Adrenal gland (tissue), 12 donors: ENCODE measurements around the gene RPS5. TPM values are rescaled to one million over a fixed set of nuclear protein-coding genes. Genes with fewer than 3 reads are reported as not detected.
A peak's percentile ranks its signal among the peaks of the same experiment; 100 is the strongest.

Source experiments
- DNase-seq, 7 donors: peaks; one replicate each; pipeline ENCODE4 v3.0.0-alpha.2; 2019 to 2020
- H3K27ac ChIP-seq, 5 donors: fragments of 200-600 bp; sonication (generic) in 4 of 5; 1 replicate in 3 of 5; 2 replicates in 2 of 5; pipeline versions ENCODE4 v1.5.1 to v1.8.0; 2016 to 2020; ENCODE audit warnings: mild to moderate bottlenecking in 1 of 5
- H3K27me3 ChIP-seq: fragments of 200-600 bp; 2 replicates; pipeline ENCODE4 v1.8.0; 2021
- H3K36me3 ChIP-seq, 2 donors: fragments of 200-600 bp; replicated peaks in 1 of 2; 1 replicate in 1 of 2; 2 replicates in 1 of 2; pipeline versions ENCODE4 v1.5.1 to v1.8.0; 2018 to 2022
- H3K4me1 ChIP-seq, 2 donors: fragments of 200-600 bp; replicated peaks in 1 of 2; 1 replicate in 1 of 2; 2 replicates in 1 of 2; pipeline versions ENCODE4 v1.5.1 to v1.8.0; 2018 to 2021
- H3K4me3 ChIP-seq, 4 donors: fragments of 200-600 bp; sonication (generic) in 3 of 4; one replicate each; pipeline ENCODE4 v1.5.1; 2016 to 2018
- H3K9me3 ChIP-seq, 3 donors: fragments of 200-600 bp; sonication (generic) in 1 of 3; replicated peaks in 1 of 3; 1 replicate in 2 of 3; 2 replicates in 1 of 3; pipeline versions ENCODE4 v1.5.1 to v1.8.0; 2016 to 2021
- CTCF ChIP-seq, 6 experiments: fragments of 450-650 bp in 4 of 6; fragments of 200-600 bp in 2 of 6; sonication (generic) in 1 of 6; IDR thresholded peaks; 1 replicate in 5 of 6; 2 replicates in 1 of 6; pipeline versions ENCODE4 v1.5.1 to v1.8.0; 2016 to 2021; ENCODE audit warnings: antibody characterized with exemption in 6 of 6, mild to moderate bottlenecking in 2 of 6, moderate library complexity in 1 of 6
- POLR2A ChIP-seq, 2 donors: fragments of 450-650 bp; IDR thresholded peaks; one replicate each; pipeline ENCODE4 v1.6.1; 2017; ENCODE audit warnings: antibody characterized with exemption in 2 of 2, mild to moderate bottlenecking in 2 of 2, moderate library complexity in 1 of 2
- WGBS, 4 donors: extraction: QIAGEN DNeasy Blood & Tissue Kit in 2 of 4; methylation state at CpG; one replicate each; pipeline versions ENCODE4 v1.1.5 to v1.1.7; 2013 to 2017; 5-methylcytosine and 5-hydroxymethylcytosine counted together
- intact Hi-C, 2 donors: fragments of 100-400 bp; cut with DNase I; formaldehyde crosslinking; loops; one replicate each; pipeline versions ENCODE4 v1.14.1 to v1.15.0; 2022 to 2023
- polyA plus RNA-seq, 3 donors: library from polyadenylated mRNA; stranded (reverse); fragments of 200-250 nt in 2 of 3; fragments of 350-450 nt in 1 of 3; fragmentation: Illumina TruSeq in 1 of 3; extraction: RNeasy Lipid Tissue Mini Kit (QIAGEN cat#74804) in 1 of 3; gene quantifications; one replicate each; pipeline ENCODE4 v1.2.3, GENCODE V29; 2013 to 2014
- total RNA-seq, 9 donors: library from RNA; depleted of rRNA in 4 of 9; stranded (reverse); fragments of >200 nt in 4 of 9; fragments of 120-200 nt in 1 of 9; fragmentation: NEBNext Ultra II Directional in 1 of 9; extraction: Animal tissue kit (Norgen Biotek cat#: 25700) in 1 of 9; gene quantifications; one replicate each; pipeline versions ENCODE4 v1.1.0 to v1.2.4, GENCODE V29; 2013 to 2023
- donor health status: healthy with polysubstance abuse.
- donor health status: Bipolar disorder and iron deficiency.
- donor health status: DM: yes; HTN: yes; CAD: no.
- donor health status: DM: no; HTN: no; CAD: no.
- donor health status: DM: no; HTN: no; CAD: no.
- donor health status: DM: yes; HTN: yes; CAD: no.

RPS5 gene
- total and polyA plus RNA-seq, 12 donors: 555 to 1,999 (median 1,094) TPM

- Histone ChIP-seq H3K4me1 (peaks cover 36 to 41% of the 10 kb centered on the region in 2 donors), H3K27me3 (no peaks in the 10 kb centered on the region), H3K4me3 (no peak overlapping the region), H3K27ac (no peak overlapping the region), H3K36me3 (no peaks in the 10 kb centered on the region), H3K9me3 (no peaks in the 10 kb centered on the region)
- peak in 2 of 7 donors; percentile 20 to 50 for DNase-seq
- 91 to 97% (median 92%) methylated on average over 4 to 6 of the region's 6 CpGs for WGBS, 4 donors
- intact Hi-C loops: no loop called here
- no peak for TF ChIP-seq POLR2A (IDR thresholded peaks at IDR 0.05)
- TF ChIP-seq CTCF (IDR thresholded peaks at IDR 0.05): no peak
Observed at GRCh38 chr19:58382997-58383603, 4.0 kb upstream of the RPS5 start.

- Histone ChIP-seq H3K27me3 (no peaks in the 10 kb centered on the region), H3K36me3 (peaks cover 0 to 15% of the 10 kb centered on the region in 2 donors), H3K27ac (peak overlapping the region in 2 of 5 donors; percentile 97 to 98), H3K9me3 (no peaks in the 10 kb centered on the region), H3K4me3 (peak overlapping the region in 1 of 4 donors; percentile 74), H3K4me1 (peaks cover 30 to 36% of the 10 kb centered on the region in 2 donors)
- peak in 1 of 7 donors; percentile 51 for DNase-seq
- 84 to 90% (median 86%) methylated on average over 2 to 9 of the region's 9 CpGs for WGBS, 4 donors
- intact Hi-C loops: no loop called here
- TF ChIP-seq CTCF (IDR thresholded peaks at IDR 0.05) (no peak), POLR2A (IDR thresholded peaks at IDR 0.05) (no peak)
Observed at GRCh38 chr19:58385313-58385890, 1.7 kb upstream of the RPS5 start.

- TF ChIP-seq CTCF (IDR thresholded peaks at IDR 0.05) (no peak), POLR2A (IDR thresholded peaks at IDR 0.05) (no peak)
- Histone ChIP-seq H3K9me3 (no peaks in the 10 kb centered on the region), H3K27ac (peak overlapping the region; percentile 95 to 99 (median 97)), H3K4me1 (peaks cover 30 to 36% of the 10 kb centered on the region in 2 donors), H3K27me3 (no peaks in the 10 kb centered on the region), H3K4me3 (peak overlapping the region; percentile 71 to 86 (median 74)), H3K36me3 (peaks cover 0 to 21% of the 10 kb centered on the region in 2 donors)
- intact Hi-C loops: no loop called here
- DNase-seq: peak in 1 of 7 donors; percentile 64
- WGBS, 4 donors: 9 to 34% (median 11%) methylated on average over 10 to 36 of the region's 36 CpGs
Observed at GRCh38 chr19:58385891-58386575, 1.0 kb upstream of the RPS5 start.
